Memory B cell (primary cell): ENCODE results near the gene BANP.
"Not testable (repeated sequence)": the region's sequence is repeated elsewhere in the genome, so short reads cannot be mapped to it uniquely, and the experiment has no call there.

Source experiments
- ATAC-seq: fragments of 150-1000 bp; cut with Tn5 transposase; 2 replicates; pipeline ENCODE4 v1.10.0; 2021; ENCODE audit warnings: low read depth, mild to moderate bottlenecking, moderate library complexity
- DNase-seq, 2 donors: peaks; one replicate each; pipeline ENCODE4 v3.0.0; 2022; ENCODE audit warnings: low spot score in 2 of 2
- H3K27ac Mint-ChIP-seq: one replicate; pipeline ENCODE4 v1.8.0; 2022; ENCODE audit warnings: mild to moderate bottlenecking, moderate library complexity, mixed read lengths
- H3K27me3 Mint-ChIP-seq: one replicate; pipeline ENCODE4 v1.8.0; 2022; ENCODE audit warnings: mixed read lengths
- H3K36me3 Mint-ChIP-seq: one replicate; pipeline ENCODE4 v1.8.0; 2022; ENCODE audit warnings: mild to moderate bottlenecking, mixed read lengths
- H3K4me1 Mint-ChIP-seq: one replicate; pipeline ENCODE4 v1.8.0; 2022; ENCODE audit warnings: mixed read lengths
- H3K4me3 Mint-ChIP-seq: one replicate; pipeline ENCODE4 v1.8.0; 2022; ENCODE audit warnings: mild to moderate bottlenecking, moderate library complexity, mixed read lengths
- H3K9me3 Mint-ChIP-seq: one replicate; pipeline ENCODE4 v1.8.0; 2022; ENCODE audit warnings: mixed read lengths

BANP gene

DNA sequence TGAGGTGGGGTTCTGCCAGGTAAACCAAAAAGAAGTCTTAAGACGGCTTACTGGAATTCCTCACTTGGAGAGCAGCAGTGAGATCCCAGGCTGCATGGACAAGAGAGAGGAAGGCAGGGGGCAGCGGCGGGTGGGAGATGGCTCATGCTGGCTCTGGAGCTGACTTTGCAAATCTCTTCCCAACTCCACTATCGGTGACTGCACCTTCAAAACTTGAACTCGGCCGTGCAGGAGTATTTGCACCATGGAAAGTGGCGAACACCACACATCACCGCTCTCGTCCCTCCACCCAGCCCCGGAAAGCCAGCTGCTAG is 31.6 kb upstream of the BANP start:
- no peaks in the 10 kb centered on the region for H3K36me3 Mint-ChIP-seq
- H3K9me3 Mint-ChIP-seq = no peaks in the 10 kb centered on the region
- ATAC-seq (no peak), DNase-seq (no peak)
- H3K27me3 Mint-ChIP-seq = peaks cover 12% of the 10 kb centered on the region
- peaks cover 7% of the 10 kb centered on the region for H3K4me1 Mint-ChIP-seq
- no peak overlapping the region for H3K27ac Mint-ChIP-seq
- no peak overlapping the region for H3K4me3 Mint-ChIP-seq

DNA sequence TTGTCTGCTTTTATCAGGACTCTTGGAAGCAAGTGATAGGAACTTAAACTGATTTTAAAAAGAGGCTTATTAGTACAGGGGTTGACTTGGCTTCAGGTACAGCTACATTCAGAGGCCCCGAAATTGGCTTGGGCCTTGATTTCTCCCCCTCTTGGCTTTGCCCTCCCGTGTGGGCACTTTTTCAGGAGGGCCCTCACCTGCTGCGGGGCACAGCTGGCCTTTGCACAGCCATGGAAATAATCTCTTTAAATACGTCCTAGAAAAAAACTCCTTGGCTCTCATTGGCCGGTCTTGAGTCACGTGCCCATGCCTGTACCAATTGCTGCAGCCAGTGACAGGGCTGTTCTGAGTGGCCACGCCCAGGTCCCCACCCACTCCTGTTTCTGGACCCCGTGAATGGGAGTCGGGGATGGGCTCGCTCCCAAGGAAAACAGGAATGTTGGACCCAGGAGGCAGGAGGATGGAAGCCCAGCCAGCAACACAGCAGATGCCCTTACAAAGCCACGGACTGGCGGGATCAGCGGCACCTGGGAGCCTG is 29.9 kb upstream of the BANP start:
- ATAC-seq = no peak
- Mint-ChIP-seq H3K36me3 (no peaks in the 10 kb centered on the region), H3K9me3 (no peaks in the 10 kb centered on the region), H3K27ac (no peak overlapping the region), H3K27me3 (peaks cover 10% of the 10 kb centered on the region), H3K4me1 (peaks cover 20% of the 10 kb centered on the region), H3K4me3 (no peak overlapping the region)
- DNase-seq = no peak

DNA sequence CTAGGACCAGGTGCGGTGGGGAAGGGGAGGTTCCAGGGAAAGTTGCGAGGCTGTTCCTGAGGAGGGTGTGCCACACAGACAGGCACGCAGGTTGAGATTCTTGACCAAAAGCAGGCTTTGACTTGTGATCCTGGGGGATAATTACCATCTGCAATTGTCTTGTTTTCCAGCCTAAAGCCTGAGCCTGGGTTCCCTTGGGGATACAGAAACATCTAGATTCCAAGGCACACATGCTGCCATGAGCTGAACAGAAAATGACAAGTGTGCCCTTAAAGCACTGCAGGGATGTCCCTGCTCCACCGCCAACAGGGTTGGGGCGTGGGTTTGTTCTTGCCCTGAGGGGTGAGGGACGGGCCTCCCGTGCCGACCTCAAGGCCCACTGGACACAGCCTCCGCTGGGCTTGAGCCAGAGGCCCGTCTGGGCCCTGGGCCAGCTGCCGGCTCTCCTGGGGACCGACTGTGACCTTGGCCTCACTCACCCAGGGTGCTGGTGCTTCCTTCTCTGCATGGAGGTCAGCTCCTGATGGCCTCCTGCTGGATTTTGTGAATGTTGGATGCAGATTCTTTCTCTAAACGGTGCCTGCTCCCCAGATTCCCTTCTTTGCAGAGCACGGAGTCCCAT is 28.9 kb upstream of the BANP start:
- no peaks in the 10 kb centered on the region for H3K36me3 Mint-ChIP-seq
- DNase-seq (no peak), ATAC-seq (no peak)
- H3K4me3 Mint-ChIP-seq = no peak overlapping the region
- H3K27ac Mint-ChIP-seq = no peak overlapping the region
- H3K27me3 Mint-ChIP-seq = peaks cover 9% of the 10 kb centered on the region
- H3K4me1 Mint-ChIP-seq = peaks cover 25% of the 10 kb centered on the region
- H3K9me3 Mint-ChIP-seq = no peaks in the 10 kb centered on the region

DNA sequence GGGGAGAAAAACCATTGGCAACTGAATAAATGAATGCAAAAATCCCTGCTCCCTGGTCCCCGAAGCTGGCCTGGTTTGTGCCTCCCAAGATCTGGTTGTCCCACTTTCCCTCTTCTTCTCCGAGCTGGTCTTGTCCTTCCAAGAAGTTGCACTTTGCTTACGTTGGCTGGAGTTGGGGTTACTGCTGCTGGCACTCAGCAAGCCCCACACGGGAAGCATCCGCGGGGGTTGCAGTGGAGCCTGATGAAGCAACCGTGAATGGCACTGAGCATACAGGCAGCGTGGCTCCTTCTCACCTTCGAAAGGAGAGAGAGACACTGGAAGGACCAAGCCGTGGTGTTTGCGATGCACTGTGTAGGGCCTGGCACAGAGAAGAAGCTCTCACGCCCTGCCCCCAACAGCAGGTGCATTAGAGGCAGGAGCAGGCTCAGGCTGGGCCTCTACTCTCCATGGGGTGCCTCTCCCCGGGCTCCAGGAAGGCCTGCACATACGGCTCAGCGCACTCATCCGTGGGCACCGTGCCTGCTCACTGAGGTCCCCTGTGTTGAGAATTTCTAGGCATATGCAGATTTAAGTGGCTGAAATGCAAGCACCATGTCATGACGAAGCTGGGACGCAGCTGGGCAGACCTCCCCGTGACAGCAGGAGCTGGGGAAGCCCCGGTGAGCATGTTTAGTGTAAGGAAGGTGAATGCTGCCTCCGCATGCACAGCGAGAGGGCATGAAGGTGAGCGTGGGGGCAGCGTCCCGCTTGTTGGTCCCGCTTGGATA is 27.0 kb upstream of the BANP start:
- peak overlapping the region; percentile 79 for H3K4me3 Mint-ChIP-seq
- H3K9me3 Mint-ChIP-seq = no peaks in the 10 kb centered on the region
- H3K27ac Mint-ChIP-seq = peak overlapping the region; percentile 93
- peaks cover 25% of the 10 kb centered on the region for H3K4me1 Mint-ChIP-seq
- no peaks in the 10 kb centered on the region for H3K27me3 Mint-ChIP-seq
- DNase-seq = peak; percentile 66 to 74
- H3K36me3 Mint-ChIP-seq = no peaks in the 10 kb centered on the region
- peak; percentile 80 for ATAC-seq

DNA sequence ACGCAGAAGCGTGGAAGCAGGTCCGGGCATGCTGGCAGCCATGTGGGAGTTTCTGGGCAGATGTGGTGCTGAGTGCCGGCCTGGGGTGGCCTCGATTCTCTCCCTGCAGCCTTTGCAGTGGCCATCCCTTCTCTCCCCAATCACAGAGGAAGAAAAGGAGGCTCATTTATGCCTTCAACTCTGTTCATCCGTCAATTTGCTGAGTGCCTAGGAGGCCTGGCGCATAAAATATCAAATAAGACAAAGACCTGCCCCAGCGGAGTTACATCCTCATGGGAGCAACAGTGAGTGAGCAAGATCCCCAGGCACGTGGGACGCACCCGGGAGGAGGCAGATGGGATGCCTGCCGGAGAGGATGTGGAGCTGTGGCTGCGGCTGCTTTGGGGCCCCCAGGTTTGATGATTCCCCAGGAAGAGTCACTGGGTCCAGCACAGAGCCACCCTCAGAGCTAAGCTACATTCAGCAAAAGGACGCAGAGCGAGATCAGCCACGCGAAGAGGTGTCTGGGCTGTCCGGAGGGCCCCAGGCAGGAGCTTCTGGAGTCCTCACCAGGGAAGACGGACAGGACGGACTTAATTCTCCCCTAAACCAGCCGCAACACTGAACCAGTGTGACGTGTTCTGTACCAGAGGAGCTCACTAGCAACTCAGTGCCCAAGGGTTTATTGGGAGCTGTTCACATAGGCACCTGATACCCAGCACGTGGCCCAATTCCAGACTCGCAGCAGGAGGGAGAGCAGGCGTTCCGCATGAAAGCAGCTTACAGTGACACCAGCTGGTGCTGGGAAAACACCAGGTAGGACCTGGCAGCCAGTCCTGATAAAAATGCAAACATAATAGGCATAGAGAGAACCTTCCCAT is 26.2 kb upstream of the BANP start:
- H3K27me3 Mint-ChIP-seq = no peaks in the 10 kb centered on the region
- H3K4me1 Mint-ChIP-seq = peaks cover 25% of the 10 kb centered on the region
- peak overlapping the region; percentile 79 for H3K4me3 Mint-ChIP-seq
- no peak for DNase-seq
- H3K27ac Mint-ChIP-seq = peak overlapping the region; percentile 93
- no peak for ATAC-seq
- H3K36me3 Mint-ChIP-seq = no peaks in the 10 kb centered on the region
- no peaks in the 10 kb centered on the region for H3K9me3 Mint-ChIP-seq

DNA sequence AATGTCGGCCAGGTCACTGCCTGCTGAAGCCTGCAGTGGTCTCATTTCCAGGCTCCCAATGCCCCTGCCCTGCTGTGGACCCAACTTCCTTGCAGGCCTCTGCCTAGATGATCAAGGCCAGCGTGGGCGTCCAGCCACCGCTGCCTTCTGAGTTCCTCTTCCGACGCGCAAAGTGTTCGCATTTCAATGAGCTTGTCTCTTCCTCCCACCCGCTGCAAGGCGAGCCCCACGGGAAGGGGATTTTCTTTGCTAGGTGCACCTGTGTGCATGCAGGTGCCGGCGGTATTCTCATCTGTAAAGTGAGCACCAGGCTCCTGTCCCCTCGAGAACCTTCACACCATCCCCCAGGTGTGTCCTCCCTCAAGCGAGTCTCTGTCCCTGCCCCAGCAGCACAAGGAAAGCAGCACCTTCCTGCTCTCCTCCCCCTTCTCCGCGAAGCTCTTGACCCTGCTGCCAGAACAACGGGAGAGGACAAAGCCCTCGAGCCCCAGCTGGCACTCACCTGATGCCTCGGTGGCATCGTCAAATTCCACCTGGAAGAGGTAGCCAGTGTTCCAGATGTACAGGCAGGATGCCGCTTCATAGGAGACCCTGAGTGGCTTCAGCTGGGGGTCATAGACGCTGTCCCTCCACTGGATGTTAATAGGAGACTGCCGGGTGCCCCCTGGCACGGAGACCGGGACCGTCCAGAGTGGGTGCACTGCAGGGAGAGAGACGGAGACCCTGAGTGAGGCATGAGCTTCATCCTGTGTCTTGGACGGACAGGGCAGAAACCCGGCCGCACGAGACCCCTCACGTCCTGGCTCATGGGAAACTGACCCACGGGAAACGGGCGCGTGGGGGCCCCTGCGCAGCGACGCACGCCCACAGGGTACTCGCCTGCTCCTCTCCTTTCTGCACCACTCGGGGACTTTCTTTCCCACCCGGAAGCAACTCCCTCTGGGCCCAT is 24.7 kb upstream of the BANP start:
- peak; percentile 60 to 70 for DNase-seq
- Mint-ChIP-seq H3K36me3 (no peaks in the 10 kb centered on the region), H3K4me1 (peaks cover 25% of the 10 kb centered on the region), H3K27me3 (no peaks in the 10 kb centered on the region), H3K4me3 (peak overlapping the region; percentile 43), H3K27ac (peak overlapping the region; percentile 62), H3K9me3 (no peaks in the 10 kb centered on the region)
- ATAC-seq = peak; percentile 67

DNA sequence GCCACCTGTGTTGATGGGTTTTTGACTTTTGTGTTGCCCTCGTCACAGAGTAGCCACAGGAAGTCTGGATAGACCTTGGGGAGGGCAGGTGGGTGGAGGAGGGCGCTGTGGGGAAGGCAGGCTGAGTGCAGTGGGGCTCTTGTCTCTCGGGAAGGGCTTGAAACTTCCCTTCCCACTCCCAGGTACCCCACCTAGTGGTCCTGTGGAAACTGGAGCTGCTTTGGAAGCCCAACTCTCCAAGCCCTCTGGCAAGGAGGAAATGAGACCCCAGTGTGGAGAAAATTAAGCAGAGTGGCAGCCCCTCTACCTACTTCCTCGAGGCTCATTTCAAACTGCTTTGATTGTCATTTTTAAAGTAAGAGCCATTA is 24.1 kb upstream of the BANP start:
- Mint-ChIP-seq H3K36me3 (no peaks in the 10 kb centered on the region), H3K4me1 (peaks cover 25% of the 10 kb centered on the region), H3K9me3 (no peaks in the 10 kb centered on the region), H3K27me3 (no peaks in the 10 kb centered on the region), H3K4me3 (no peak overlapping the region), H3K27ac (no peak overlapping the region)
- DNase-seq (no peak), ATAC-seq (no peak)

DNA sequence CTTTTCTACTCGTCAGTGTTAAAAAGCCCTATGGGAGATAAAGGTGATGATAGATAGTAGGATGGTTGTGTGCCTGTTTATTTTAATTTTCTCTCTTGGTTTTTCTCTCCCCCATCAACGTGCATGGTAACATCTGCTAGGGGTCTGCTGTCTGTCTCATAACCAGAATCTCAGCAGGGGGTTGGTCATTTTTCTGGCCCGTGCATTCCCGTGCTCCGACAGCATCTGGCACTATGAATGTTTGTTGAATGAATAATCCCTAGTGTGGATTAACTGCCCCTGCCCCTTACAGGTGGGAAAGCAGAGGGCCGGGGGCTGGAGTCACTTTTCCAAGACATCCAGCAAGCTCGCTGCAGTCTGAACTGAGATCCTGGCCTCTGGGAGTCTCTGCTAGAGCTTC is 21.2 kb upstream of the BANP start:
- H3K27me3 Mint-ChIP-seq = peaks cover 2% of the 10 kb centered on the region
- peaks cover 16% of the 10 kb centered on the region for H3K4me1 Mint-ChIP-seq

DNA sequence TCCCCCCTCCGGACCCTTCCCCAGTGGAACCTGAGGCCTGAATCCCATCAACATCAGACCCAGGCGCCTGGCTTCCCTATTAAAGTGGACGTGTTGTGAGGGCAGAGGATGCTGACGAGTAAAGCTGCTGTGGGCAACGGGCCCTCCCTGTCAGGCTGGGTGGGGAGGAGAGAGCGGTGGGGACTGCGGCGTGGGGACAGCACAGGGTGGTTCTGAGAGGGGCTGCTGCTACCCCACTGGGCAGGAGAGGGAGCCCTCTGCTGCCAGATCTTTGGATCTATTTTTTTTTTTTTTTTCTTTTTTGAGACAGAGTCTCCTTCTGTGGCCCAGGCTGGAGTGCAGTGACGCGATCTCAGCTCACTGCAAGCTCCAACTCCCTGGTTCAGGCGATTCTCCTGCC is 20.8 kb upstream of the BANP start:
- ATAC-seq (no peak), DNase-seq (no peak)
- Mint-ChIP-seq H3K4me1 (peaks cover 16% of the 10 kb centered on the region), H3K27ac (no peak overlapping the region), H3K36me3 (no peaks in the 10 kb centered on the region), H3K4me3 (no peak overlapping the region), H3K27me3 (peaks cover 2% of the 10 kb centered on the region), H3K9me3 (no peaks in the 10 kb centered on the region)

More for the DNA sequence above, 21.2 kb upstream of the BANP start:
- no peak overlapping the region for H3K27ac Mint-ChIP-seq
- no peaks in the 10 kb centered on the region for H3K9me3 Mint-ChIP-seq
- DNase-seq (no peak), ATAC-seq (no peak)
- no peak overlapping the region for H3K4me3 Mint-ChIP-seq
- H3K36me3 Mint-ChIP-seq = no peaks in the 10 kb centered on the region

DNA sequence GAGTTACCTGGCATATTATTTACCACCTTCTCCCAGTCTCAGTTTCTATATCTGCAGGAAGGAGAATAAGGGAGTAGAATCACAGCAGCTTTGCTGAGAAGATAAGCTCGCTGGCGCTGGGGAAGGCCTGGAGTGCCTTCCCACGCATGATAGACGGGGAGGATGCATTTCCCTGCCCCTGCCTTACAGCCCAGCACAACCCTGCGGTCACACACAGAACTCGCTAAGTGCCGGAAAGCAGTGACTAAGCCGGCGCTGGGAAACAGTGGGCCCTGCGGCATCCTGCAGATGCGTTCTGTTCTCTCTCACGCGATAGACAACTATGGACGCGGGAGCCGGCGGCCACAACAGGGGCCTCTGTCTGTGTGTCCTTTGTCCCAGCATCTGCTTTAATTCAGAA is 19.7 kb upstream of the BANP start:
- no peaks in the 10 kb centered on the region for H3K9me3 Mint-ChIP-seq
- no peak for DNase-seq
- no peaks in the 10 kb centered on the region for H3K36me3 Mint-ChIP-seq
- H3K4me1 Mint-ChIP-seq = peaks cover 11% of the 10 kb centered on the region
- no peak overlapping the region for H3K4me3 Mint-ChIP-seq
- H3K27me3 Mint-ChIP-seq = peaks cover 2% of the 10 kb centered on the region
- H3K27ac Mint-ChIP-seq = no peak overlapping the region
- no peak for ATAC-seq

DNA sequence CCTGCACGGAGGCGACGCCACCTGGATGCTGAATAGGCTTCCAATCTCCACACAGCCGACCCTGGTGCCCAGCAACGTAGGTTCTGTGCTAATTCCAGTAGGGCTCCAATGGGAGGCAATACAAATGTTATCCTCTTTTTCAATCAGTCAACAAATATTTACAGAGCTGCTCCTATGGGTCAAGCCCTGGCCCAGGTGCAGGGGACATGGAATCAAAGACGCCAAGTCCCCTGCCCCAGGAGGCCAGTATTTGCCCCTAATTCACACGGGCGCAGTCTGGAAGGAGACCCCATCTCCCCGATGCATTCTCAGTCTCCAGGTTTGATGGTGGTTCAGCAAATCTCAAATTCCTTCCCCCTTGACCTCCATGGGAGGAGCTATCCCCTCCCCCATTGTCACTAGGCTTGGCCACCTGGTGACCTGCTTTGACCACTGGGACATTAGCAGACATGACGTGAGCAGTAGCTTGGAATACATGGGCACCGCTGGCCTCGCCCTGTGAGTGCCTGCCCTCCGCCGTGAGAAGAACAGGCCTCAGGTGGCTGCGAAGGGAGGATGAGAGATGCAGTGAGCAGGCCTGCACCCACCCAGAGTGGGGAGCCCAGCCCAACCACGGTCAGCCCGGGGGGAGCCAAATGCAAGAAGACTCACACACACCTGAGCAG is 18.6 kb upstream of the BANP start:
- not testable (repeated sequence) for H3K9me3 Mint-ChIP-seq, DNase-seq, ATAC-seq, H3K4me3 Mint-ChIP-seq, H3K36me3 Mint-ChIP-seq, H3K27ac Mint-ChIP-seq, H3K27me3 Mint-ChIP-seq
- H3K4me1 Mint-ChIP-seq = peaks cover 10% of the 10 kb centered on the region

DNA sequence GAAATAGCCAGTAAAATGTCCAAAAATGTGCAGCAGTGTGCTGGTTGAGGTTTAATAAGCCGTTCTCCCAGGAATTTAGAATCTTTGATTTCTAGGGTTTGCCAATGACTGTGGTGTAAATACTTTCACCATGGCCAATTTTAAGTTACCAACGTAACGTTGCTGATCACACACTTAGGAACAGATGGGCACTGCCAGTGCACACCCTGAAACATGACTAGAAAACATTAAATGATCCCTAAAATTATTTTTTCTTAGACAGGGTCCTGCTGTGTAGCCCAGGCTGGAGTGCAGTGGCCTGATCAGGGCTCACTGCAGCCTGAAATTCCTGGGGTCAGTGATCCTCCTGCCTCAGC is 18.1 kb upstream of the BANP start:
- Mint-ChIP-seq H3K27me3 (peaks cover 2% of the 10 kb centered on the region), H3K4me1 (peaks cover 10% of the 10 kb centered on the region), H3K4me3 (no peak overlapping the region), H3K36me3 (no peaks in the 10 kb centered on the region), H3K27ac (no peak overlapping the region), H3K9me3 (no peaks in the 10 kb centered on the region)
- DNase-seq (no peak), ATAC-seq (no peak)

DNA sequence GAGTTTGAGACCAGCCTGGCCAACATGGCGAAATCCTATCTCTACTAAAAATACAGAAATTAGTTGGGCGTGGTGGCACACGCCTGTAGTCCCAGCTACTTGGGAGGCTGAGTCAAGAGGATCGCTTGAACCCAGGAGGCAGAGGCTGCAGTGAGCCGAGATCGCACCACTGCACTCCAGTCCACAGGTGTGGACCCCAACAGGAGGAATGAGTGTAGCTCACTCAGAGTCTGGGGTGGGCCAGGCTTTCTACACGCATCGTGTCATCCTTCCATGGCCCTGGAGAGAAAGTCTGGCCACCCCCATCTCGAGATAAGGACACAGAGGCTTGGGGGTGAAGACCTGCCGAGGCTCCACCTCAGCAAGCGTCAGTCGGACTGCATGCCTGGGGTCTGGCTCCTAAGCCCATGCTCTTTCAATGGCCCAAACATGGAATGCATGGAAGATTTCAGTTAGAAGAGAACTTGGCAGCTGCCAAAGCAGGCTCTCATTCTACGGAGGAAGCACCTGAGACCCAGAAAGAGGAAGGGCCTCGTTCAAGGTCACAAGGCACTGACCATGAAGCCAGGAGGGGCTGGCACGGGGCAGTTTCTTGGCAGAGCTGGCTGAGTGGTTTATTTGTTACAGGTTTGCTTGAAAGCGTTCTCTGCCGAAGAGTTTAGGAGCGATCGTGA is 16.3 kb upstream of the BANP start:
- not testable (repeated sequence) for H3K9me3 Mint-ChIP-seq, H3K4me3 Mint-ChIP-seq, DNase-seq, H3K27ac Mint-ChIP-seq, H3K27me3 Mint-ChIP-seq, H3K36me3 Mint-ChIP-seq
- peak; percentile 71 for ATAC-seq
- H3K4me1 Mint-ChIP-seq = peaks cover 13% of the 10 kb centered on the region
